ENCODE measurements around the gene KNSTRN. TPM values are rescaled to one million over a fixed set of nuclear protein-coding genes. Genes with fewer than 3 reads are reported as not detected.

Gene KNSTRN
- total and polyA plus RNA-seq, 2 of the 8 experiments (the other 6 are each of a cell fraction or from before 2014, with no cell fraction given) = 25.1 to 79.4 TPM

GRCh38 chr15:40363611-40364010 is 18.9 kb upstream of the KNSTRN start (continued):
- no peak for TF ChIP-seq USF2 (IDR thresholded peaks at IDR 0.05; ENCODE audit: low read length)
- TF ChIP-seq RXRA (IDR thresholded peaks at IDR 0.05; ENCODE audit: insufficient read depth, low read depth, low read length) = no peak
- TF ChIP-seq SIN3A (conservative IDR thresholded peaks at IDR 0.05 in 1 of 2, IDR thresholded peaks at IDR 0.05 in 1 of 2; ENCODE audit: low read depth in 1 of 2, low read length in 2 of 2) = no peak
- TF ChIP-seq CTBP2 (IDR thresholded peaks at IDR 0.05; ENCODE audit: borderline replicate concordance, insufficient read depth, insufficient read length, low read length) = no peak
- TF ChIP-seq HDAC6 (IDR thresholded peaks at IDR 0.05; ENCODE audit: low read depth, low read length) = no peak
- TF ChIP-seq YY1 (IDR thresholded peaks at IDR 0.05; ENCODE audit: low read depth, low read length) = no peak
- TF ChIP-seq SAP30 (IDR thresholded peaks at IDR 0.05; ENCODE audit: insufficient read depth, insufficient replicate concordance, low read length) = no peak

All from H1 (cell line).